ENCODE data around the gene CCDC188.

The CCDC188 gene

GRCh38 chr22:20141186-20142077 is 9.4 kb downstream of the CCDC188 start:
- H3K9me3 ChIP-seq (ENCODE audit: control insufficient read depth, insufficient read depth, low read length): no peaks in the 10 kb centered on the region
- H3K36me3 ChIP-seq (ENCODE audit: control insufficient read depth, insufficient read depth, low read length): peaks cover 11% of the 10 kb centered on the region
- no peak overlapping the region for H3K4me3 ChIP-seq (ENCODE audit: low read length)
- H3K4me1 ChIP-seq (ENCODE audit: control insufficient read depth, insufficient read depth, low read length): no peaks in the 10 kb centered on the region
- no CpG with 5 or more reads among the region's 22 CpGs for WGBS (ENCODE audit: insufficient coverage, insufficient read length)
- no peak for DNase-seq (ENCODE audit: low read depth, low spot score)
- H3K27ac ChIP-seq (ENCODE audit: low read length): no peak overlapping the region
- no peaks in the 10 kb centered on the region for H3K27me3 ChIP-seq (ENCODE audit: control insufficient read depth, insufficient read depth, low read length)

DNA sequence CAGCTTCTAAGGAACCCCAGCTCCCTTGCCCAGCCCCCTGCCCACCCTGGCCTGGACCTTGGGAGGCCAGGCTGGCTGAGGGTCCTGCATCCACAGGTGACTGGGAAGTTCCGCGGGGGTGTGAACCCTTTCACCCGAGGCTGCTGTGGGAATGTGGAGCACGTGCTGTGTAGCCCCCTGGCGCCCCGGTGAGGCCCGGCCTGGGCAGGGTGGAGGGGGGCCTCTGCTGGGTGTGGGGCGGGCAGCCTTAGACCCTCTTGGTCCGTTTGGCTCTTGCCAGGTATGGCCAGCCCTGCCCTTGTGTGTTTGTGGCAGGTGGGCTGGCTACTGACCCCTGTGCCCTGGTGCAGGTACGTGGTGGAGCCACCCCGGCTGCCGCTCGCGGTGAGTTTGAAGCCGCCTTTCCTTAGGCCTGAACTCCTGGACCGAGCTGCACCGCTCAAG is 10.3 kb downstream of the CCDC188 start:
- H3K27ac ChIP-seq (ENCODE audit: low read length): no peak overlapping the region
- peaks cover 11% of the 10 kb centered on the region for H3K36me3 ChIP-seq (ENCODE audit: control insufficient read depth, insufficient read depth, low read length)
- no peaks in the 10 kb centered on the region for H3K9me3 ChIP-seq (ENCODE audit: control insufficient read depth, insufficient read depth, low read length)
- H3K4me3 ChIP-seq (ENCODE audit: low read length): no peak overlapping the region
- H3K27me3 ChIP-seq (ENCODE audit: control insufficient read depth, insufficient read depth, low read length): no peaks in the 10 kb centered on the region
- WGBS (ENCODE audit: insufficient coverage, insufficient read length): no CpG with 5 or more reads among the region's 17 CpGs
- DNase-seq (ENCODE audit: low read depth, low spot score): no peak
- H3K4me1 ChIP-seq (ENCODE audit: control insufficient read depth, insufficient read depth, low read length): no peaks in the 10 kb centered on the region

DNA sequence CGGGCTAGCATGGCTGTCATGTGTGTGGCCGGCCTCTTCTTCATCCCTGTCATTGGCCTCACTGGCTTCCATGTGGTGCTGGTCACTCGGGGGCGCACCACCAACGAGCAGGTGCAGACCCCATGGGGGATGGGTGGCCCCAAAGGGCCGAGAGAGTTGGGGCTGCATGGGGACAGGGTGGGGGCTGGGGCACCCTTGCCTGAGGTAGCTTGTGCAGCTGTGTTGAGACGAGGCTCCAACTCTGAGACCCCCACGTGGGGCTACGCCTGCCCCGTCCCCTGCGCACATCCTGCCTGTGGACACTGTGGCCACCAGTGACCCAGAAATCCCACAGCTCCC is 10.8 kb downstream of the CCDC188 start:
- H3K27me3 ChIP-seq (ENCODE audit: control insufficient read depth, insufficient read depth, low read length): no peaks in the 10 kb centered on the region
- H3K4me3 ChIP-seq (ENCODE audit: low read length): no peak overlapping the region
- peaks cover 11% of the 10 kb centered on the region for H3K36me3 ChIP-seq (ENCODE audit: control insufficient read depth, insufficient read depth, low read length)
- DNase-seq (ENCODE audit: low read depth, low spot score): no peak
- no peaks in the 10 kb centered on the region for H3K9me3 ChIP-seq (ENCODE audit: control insufficient read depth, insufficient read depth, low read length)
- H3K4me1 ChIP-seq (ENCODE audit: control insufficient read depth, insufficient read depth, low read length): no peaks in the 10 kb centered on the region
- H3K27ac ChIP-seq (ENCODE audit: low read length): no peak overlapping the region
- no CpG with 5 or more reads among the region's 11 CpGs for WGBS (ENCODE audit: insufficient coverage, insufficient read length)

- DNase-seq (ENCODE audit: low read depth, low spot score): no peak
- no CpG with 5 or more reads among the region's 36 CpGs for WGBS (ENCODE audit: insufficient coverage, insufficient read length)
- Histone ChIP-seq H3K4me1 (ENCODE audit: control insufficient read depth, insufficient read depth, low read length) (no peaks in the 10 kb centered on the region), H3K36me3 (ENCODE audit: control insufficient read depth, insufficient read depth, low read length) (peaks cover 11% of the 10 kb centered on the region), H3K27me3 (ENCODE audit: control insufficient read depth, insufficient read depth, low read length) (no peaks in the 10 kb centered on the region), H3K27ac (ENCODE audit: low read length) (no peak overlapping the region), H3K4me3 (ENCODE audit: low read length) (no peak overlapping the region), H3K9me3 (ENCODE audit: control insufficient read depth, insufficient read depth, low read length) (no peaks in the 10 kb centered on the region)
These were observed 11.3 kb downstream of the CCDC188 start for GRCh38 chr22:20139391-20140106.

DNA sequence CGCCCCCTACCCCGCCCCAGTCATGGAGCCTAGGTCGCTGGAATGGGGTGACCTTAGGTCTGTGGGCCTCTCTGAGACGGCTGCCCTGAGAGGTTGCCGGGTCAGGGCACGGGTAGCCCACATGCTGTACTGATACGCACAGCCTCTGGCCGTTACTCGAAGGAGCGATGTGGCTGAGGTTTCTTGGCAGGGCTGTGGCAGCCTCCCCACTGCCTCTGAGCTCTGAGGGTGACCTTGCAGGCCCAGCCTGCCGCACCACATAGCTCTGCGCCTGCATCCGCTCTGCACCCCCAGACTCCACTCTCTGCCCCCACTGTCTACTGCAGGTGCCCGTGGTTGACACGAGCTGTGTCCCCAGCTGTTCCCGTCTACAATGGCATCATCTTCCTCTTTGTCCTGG is 12.0 kb downstream of the CCDC188 start:
- WGBS (ENCODE audit: insufficient coverage, insufficient read length): no CpG with 5 or more reads among the region's 16 CpGs
- no peak overlapping the region for H3K27ac ChIP-seq (ENCODE audit: low read length)
- H3K27me3 ChIP-seq (ENCODE audit: control insufficient read depth, insufficient read depth, low read length): no peaks in the 10 kb centered on the region
- no peak overlapping the region for H3K4me3 ChIP-seq (ENCODE audit: low read length)
- H3K9me3 ChIP-seq (ENCODE audit: control insufficient read depth, insufficient read depth, low read length): no peaks in the 10 kb centered on the region
- no peak for DNase-seq (ENCODE audit: low read depth, low spot score)
- H3K36me3 ChIP-seq (ENCODE audit: control insufficient read depth, insufficient read depth, low read length): peaks cover 11% of the 10 kb centered on the region
- no peaks in the 10 kb centered on the region for H3K4me1 ChIP-seq (ENCODE audit: control insufficient read depth, insufficient read depth, low read length)

DNA sequence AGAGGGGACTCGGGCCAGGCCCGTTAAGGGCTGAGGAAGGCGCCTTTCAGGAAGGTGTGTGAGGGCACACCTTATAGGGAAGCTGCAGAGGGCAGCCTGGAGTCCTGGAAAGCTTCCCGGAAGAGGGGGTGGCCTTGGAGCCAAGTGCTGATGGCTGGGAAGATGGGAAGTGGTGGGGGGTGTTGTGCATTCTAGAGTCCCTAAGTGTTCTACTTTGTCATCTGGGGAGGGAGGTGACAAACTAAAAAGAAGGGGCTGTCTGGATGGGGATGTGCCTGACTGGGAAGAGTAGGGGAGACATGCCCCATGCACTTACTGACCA is 12.5 kb downstream of the CCDC188 start:
- no peak for DNase-seq (ENCODE audit: low read depth, low spot score)
- Histone ChIP-seq H3K27ac (ENCODE audit: low read length) (no peak overlapping the region), H3K4me3 (ENCODE audit: low read length) (no peak overlapping the region), H3K4me1 (ENCODE audit: control insufficient read depth, insufficient read depth, low read length) (no peaks in the 10 kb centered on the region), H3K9me3 (ENCODE audit: control insufficient read depth, insufficient read depth, low read length) (no peaks in the 10 kb centered on the region), H3K36me3 (ENCODE audit: control insufficient read depth, insufficient read depth, low read length) (peaks cover 11% of the 10 kb centered on the region), H3K27me3 (ENCODE audit: control insufficient read depth, insufficient read depth, low read length) (no peaks in the 10 kb centered on the region)
- WGBS (ENCODE audit: insufficient coverage, insufficient read length): no CpG with 5 or more reads among the region's 4 CpGs

DNA sequence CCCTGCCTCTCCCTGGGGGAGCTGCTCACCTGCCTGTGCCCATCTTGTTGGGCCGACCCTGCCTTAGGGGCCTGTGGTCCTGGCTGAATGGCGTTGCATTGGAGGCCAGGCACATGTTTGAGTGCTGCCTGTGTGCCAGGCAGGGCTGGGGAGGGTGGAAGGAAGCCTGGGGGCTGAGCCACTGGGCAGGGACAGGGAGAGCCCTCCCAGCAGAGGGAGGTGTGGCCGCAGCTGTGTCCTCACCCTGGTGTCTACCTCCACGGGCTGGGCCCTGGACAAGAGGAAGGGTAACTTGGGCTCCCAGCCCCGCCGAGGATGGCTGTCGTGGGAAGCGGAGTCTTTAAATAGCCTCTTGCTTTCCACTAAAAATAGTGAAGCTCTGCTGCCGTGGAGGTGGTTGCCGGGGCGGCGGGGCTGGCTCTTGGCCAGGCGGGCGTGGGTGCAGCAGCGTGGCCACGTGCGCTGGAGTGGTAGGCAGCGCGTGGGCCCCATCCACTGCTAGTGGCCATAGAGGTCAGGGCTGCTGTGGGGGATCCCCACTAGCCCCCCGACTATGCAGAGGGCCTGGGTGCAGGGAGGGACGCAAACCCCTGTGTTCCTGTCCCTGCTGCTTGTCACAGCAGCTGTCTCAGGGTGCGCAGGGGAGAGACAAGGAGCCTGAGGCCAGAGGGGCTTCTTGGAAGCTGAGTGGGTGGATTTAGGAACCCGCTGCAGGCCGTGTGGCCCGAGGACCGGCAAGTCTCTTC is 13.0 kb downstream of the CCDC188 start:
- Histone ChIP-seq H3K4me3 (ENCODE audit: low read length) (no peak overlapping the region; the same call in 1 of the 2 replicates), H3K27ac (ENCODE audit: low read length) (no peak overlapping the region), H3K27me3 (ENCODE audit: control insufficient read depth, insufficient read depth, low read length) (no peaks in the 10 kb centered on the region), H3K9me3 (ENCODE audit: control insufficient read depth, insufficient read depth, low read length) (no peaks in the 10 kb centered on the region), H3K36me3 (ENCODE audit: control insufficient read depth, insufficient read depth, low read length) (peaks cover 11% of the 10 kb centered on the region), H3K4me1 (ENCODE audit: control insufficient read depth, insufficient read depth, low read length) (no peaks in the 10 kb centered on the region)
- DNase-seq (ENCODE audit: low read depth, low spot score): no peak
- no CpG with 5 or more reads among the region's 26 CpGs for WGBS (ENCODE audit: insufficient coverage, insufficient read length)

GRCh38 chr22:20137113-20137512 is 13.7 kb downstream of the CCDC188 start:
- peaks cover 11% of the 10 kb centered on the region for H3K36me3 ChIP-seq (ENCODE audit: control insufficient read depth, insufficient read depth, low read length)
- no CpG with 5 or more reads among the region's 13 CpGs for WGBS (ENCODE audit: insufficient coverage, insufficient read length)
- H3K4me3 ChIP-seq (ENCODE audit: low read length): no peak overlapping the region
- no peak overlapping the region for H3K27ac ChIP-seq (ENCODE audit: low read length)
- no peaks in the 10 kb centered on the region for H3K9me3 ChIP-seq (ENCODE audit: control insufficient read depth, insufficient read depth, low read length)
- no peaks in the 10 kb centered on the region for H3K27me3 ChIP-seq (ENCODE audit: control insufficient read depth, insufficient read depth, low read length)
- peaks cover 4% of the 10 kb centered on the region; the same call in 1 of the 2 replicates for H3K4me1 ChIP-seq (ENCODE audit: control insufficient read depth, insufficient read depth, low read length)
- DNase-seq (ENCODE audit: low read depth, low spot score): no peak

DNA sequence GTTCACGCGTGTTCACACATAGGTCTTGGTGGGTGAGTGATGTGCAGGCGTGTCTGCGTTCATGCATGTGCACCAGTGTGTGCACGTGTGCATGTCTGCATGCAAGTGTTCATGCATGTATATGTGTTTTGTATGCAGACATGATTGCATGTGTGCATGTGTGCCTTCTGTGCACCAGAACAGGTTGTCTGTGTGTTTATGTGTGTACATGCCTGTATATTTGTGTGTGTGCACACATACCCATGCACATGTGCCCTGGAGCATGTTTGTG is 14.3 kb downstream of the CCDC188 start:
- no peak overlapping the region for H3K4me3 ChIP-seq (ENCODE audit: low read length)
- H3K27ac ChIP-seq (ENCODE audit: low read length): no peak overlapping the region
- peaks cover 4% of the 10 kb centered on the region; the same call in 1 of the 2 replicates for H3K4me1 ChIP-seq (ENCODE audit: control insufficient read depth, insufficient read depth, low read length)
- no peak for DNase-seq (ENCODE audit: low read depth, low spot score)
- no peaks in the 10 kb centered on the region for H3K9me3 ChIP-seq (ENCODE audit: control insufficient read depth, insufficient read depth, low read length)
- no CpG with 5 or more reads among the region's 5 CpGs for WGBS (ENCODE audit: insufficient coverage, insufficient read length)
- H3K27me3 ChIP-seq (ENCODE audit: control insufficient read depth, insufficient read depth, low read length): no peaks in the 10 kb centered on the region
- H3K36me3 ChIP-seq (ENCODE audit: control insufficient read depth, insufficient read depth, low read length): peaks cover 6% of the 10 kb centered on the region

GRCh38 chr22:20135806-20136602 is 14.9 kb downstream of the CCDC188 start:
- no peak overlapping the region for H3K27ac ChIP-seq (ENCODE audit: low read length)
- H3K36me3 ChIP-seq (ENCODE audit: control insufficient read depth, insufficient read depth, low read length): peaks cover 4% of the 10 kb centered on the region
- peaks cover 4% of the 10 kb centered on the region; the same call in 1 of the 2 replicates for H3K4me1 ChIP-seq (ENCODE audit: control insufficient read depth, insufficient read depth, low read length)
- H3K9me3 ChIP-seq (ENCODE audit: control insufficient read depth, insufficient read depth, low read length): no peaks in the 10 kb centered on the region
- no peak overlapping the region for H3K4me3 ChIP-seq (ENCODE audit: low read length)
- no peak for DNase-seq (ENCODE audit: low read depth, low spot score)
- no peaks in the 10 kb centered on the region for H3K27me3 ChIP-seq (ENCODE audit: control insufficient read depth, insufficient read depth, low read length)
- no CpG with 5 or more reads among the region's 25 CpGs for WGBS (ENCODE audit: insufficient coverage, insufficient read length)

Measured in iPS DF 6.9 (cell line).